Mucosa of stomach (tissue), 1 donor: ENCODE data around the gene PITPNB.

Experiments used
- H3K27me3 ChIP-seq: one replicate; pipeline ENCODE4 v1.7.0; 2013; ENCODE audit warnings: mild to moderate bottlenecking, low read length; ENCODE audit not compliant: control insufficient read depth, insufficient read depth
- H3K36me3 ChIP-seq: one replicate; pipeline ENCODE4 v1.7.0; 2013; ENCODE audit warnings: low read length; ENCODE audit not compliant: control insufficient read depth, insufficient read depth
- H3K4me1 ChIP-seq: one replicate; pipeline ENCODE4 v1.7.0; 2013; ENCODE audit warnings: mild to moderate bottlenecking, low read length; ENCODE audit not compliant: control insufficient read depth, insufficient read depth
- H3K4me3 ChIP-seq: one replicate; pipeline ENCODE4 v1.7.0; 2013; ENCODE audit warnings: low read length
- H3K9ac ChIP-seq: one replicate; pipeline ENCODE4 v1.7.0; 2013; ENCODE audit warnings: mild to moderate bottlenecking, low read length, moderate library complexity
- H3K9me3 ChIP-seq: one replicate; pipeline ENCODE4 v1.7.0; 2013; ENCODE audit warnings: mild to moderate bottlenecking, low read length, moderate library complexity; ENCODE audit not compliant: control insufficient read depth
- donor health status: Pancreatic carcinoma.

Gene PITPNB

DNA sequence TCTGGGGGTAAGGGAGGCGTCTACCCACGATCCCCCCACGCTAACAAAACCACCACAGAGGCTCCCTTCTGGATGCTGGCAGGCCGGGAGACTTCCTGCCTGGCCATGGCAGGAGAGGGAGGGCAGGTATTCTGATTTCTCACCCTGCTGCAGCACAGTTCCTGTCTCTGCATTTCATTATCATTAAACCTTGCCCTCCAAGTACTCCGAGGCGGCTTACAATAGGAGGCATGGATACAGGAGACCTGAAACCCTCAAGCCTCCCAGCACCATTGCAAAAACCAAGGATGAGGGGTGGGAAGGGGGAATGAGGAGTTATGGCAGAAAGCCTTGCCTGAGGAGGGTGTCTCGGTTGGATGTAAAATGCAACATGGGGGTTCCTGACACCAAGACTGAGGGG, 73.4 kb downstream of the PITPNB start:
- Histone ChIP-seq H3K27me3 (no peaks in the 10 kb centered on the region), H3K36me3 (no peaks in the 10 kb centered on the region), H3K9ac (no peak overlapping the region), H3K4me3 (no peak overlapping the region), H3K4me1 (no peaks in the 10 kb centered on the region), H3K9me3 (no peaks in the 10 kb centered on the region)

DNA sequence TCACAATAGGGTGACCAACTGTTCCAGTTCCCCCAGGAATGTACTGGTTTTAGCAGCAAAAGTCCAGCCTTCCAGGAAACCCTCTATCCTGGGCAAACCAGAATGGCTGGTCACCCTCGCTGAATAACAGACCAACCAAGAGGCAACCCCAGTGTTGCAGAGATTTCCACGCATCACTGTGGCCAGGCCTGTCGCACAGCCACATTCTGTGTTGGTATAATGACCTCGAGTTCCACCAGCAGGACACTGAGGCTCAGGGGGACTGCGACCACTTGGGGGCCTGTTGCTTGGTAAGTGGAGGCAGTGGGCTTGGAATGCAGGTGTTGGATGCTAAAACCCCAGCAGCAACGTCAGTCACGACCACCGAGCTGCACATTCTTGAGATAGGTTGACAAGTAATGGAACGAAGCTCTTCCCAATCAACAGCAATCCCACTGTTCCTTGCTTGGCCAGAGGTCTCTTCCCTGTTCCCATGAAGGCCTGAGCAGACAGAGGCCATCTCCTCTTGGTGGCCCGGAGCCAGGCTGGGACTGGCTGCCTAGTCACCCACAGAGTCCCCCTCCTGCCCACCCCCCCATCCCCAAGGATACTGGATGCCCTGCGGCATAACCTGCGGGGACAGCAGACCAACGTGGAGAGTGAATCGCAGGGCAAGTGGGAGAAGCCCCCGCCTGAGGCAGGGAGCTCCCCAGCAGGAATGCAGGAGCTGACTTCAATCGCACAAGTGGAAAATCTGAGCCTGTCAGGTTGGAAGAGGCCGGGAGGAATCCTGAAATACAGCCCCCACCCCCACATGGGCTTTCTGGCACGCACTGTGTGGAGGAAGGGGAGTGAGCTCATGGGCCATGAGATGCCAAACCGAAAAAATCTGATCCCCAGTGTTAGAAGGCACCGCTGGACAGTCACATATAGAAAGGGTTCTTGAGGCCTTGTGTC, 74.1 kb downstream of the PITPNB start:
- Histone ChIP-seq H3K36me3 (no peaks in the 10 kb centered on the region), H3K27me3 (no peaks in the 10 kb centered on the region), H3K9ac (no peak overlapping the region), H3K4me3 (no peak overlapping the region), H3K4me1 (no peaks in the 10 kb centered on the region), H3K9me3 (no peaks in the 10 kb centered on the region)

DNA sequence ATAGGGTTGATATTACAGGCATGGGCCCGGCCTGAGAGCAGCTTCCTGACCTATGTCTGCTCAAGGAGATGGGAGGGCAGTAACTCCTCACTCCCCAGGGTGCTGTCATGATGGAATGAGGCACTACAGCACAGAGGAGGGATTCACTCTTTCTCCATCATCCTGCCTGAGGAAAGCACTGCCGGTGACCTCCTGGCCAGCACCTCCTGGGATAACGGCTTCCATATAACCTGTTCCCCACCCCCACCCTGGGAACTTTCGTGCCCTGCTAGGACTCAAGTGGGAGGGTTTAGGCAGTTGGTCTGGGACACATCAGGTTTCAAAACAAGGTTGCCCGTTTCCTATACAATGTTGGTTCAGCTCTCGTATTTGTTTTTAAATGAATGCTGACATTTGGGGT, 74.8 kb downstream of the PITPNB start:
- Histone ChIP-seq H3K9ac (no peak overlapping the region), H3K4me1 (no peaks in the 10 kb centered on the region), H3K27me3 (no peaks in the 10 kb centered on the region), H3K4me3 (no peak overlapping the region), H3K9me3 (no peaks in the 10 kb centered on the region), H3K36me3 (no peaks in the 10 kb centered on the region)

DNA sequence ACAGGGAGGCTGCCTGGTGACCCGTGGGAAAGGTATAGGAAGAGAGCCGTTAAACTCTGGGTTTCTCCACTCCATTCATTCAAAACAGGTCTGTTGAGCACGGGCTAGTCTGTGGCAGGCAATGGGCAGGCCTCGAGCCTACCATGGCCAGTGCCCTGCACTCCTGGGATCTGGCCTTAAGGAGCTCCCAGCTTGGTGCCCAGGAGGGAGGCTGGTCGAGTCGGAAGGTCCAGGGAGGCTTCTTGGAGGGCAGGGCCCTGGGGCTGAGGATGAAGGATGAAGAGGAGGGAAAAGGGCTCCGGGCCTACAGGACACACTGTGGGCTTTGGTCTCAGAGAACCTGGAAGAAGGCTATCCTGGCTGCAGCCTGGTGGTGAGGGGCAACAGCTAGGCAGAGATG, 75.6 kb downstream of the PITPNB start:
- H3K4me1 ChIP-seq: no peaks in the 10 kb centered on the region
- H3K9ac ChIP-seq: no peak overlapping the region
- no peak overlapping the region for H3K4me3 ChIP-seq
- H3K36me3 ChIP-seq: no peaks in the 10 kb centered on the region
- H3K27me3 ChIP-seq: no peaks in the 10 kb centered on the region
- no peaks in the 10 kb centered on the region for H3K9me3 ChIP-seq

DNA sequence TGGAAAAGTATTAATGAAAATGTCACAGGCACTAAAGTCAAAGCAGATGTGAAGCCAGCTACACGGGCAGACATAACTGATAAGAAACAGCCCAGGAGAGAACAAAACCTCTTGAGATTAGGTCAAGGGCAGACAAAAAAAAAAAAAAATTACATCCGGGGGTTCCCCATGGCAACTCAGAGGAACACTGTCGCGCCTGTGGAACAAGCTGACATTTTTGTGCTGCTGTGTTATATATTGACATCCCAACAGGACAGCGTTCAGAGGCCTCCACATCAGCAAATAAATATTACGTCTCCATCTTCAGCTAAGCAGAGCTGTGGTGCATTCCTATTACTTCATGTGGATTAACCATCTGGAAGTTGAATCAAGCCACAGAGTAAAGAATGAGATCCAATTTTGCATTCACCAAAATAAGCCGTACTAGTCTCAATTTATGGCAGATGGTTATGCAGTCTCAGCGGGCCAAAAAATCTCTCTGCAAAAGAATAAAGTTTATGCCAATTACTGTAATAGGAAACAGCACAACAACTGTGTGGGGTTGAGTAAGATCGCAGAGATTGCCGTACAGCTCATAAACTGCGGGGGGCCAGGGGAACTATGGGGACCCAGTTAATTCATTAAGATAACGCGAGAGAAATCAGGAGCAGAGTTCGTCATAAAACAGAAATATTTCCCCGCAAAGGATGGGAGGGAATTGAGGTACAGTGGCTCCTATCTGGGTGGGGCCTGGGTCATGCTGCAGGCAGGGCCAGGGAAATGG, 76.2 kb downstream of the PITPNB start:
- H3K27me3 ChIP-seq: no peaks in the 10 kb centered on the region
- H3K4me3 ChIP-seq: no peak overlapping the region
- H3K9me3 ChIP-seq: no peaks in the 10 kb centered on the region
- H3K36me3 ChIP-seq: no peaks in the 10 kb centered on the region
- H3K9ac ChIP-seq: no peak overlapping the region
- no peaks in the 10 kb centered on the region for H3K4me1 ChIP-seq

DNA sequence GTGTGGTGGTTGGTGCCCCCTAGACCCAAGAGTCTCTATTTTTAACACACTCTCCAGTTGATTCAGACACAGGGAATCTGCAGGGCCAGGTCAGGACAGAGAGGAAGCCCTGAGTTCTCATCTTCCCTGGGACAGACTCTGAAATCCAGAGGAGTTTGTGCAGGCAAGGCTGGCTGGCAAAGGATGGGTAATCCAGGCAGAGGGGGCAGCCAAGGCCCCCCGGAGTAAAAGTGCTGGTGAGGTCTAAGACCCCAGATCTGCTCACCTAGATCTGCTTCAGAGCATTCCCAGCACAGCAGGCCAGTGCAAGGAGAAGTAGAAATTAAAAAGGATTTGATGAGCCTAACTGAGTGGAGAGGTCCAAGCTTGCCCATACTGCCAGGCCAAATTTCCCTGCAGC, 76.9 kb downstream of the PITPNB start:
- Histone ChIP-seq H3K4me1 (no peaks in the 10 kb centered on the region), H3K27me3 (no peaks in the 10 kb centered on the region), H3K36me3 (no peaks in the 10 kb centered on the region), H3K4me3 (no peak overlapping the region), H3K9ac (no peak overlapping the region), H3K9me3 (no peaks in the 10 kb centered on the region)

DNA sequence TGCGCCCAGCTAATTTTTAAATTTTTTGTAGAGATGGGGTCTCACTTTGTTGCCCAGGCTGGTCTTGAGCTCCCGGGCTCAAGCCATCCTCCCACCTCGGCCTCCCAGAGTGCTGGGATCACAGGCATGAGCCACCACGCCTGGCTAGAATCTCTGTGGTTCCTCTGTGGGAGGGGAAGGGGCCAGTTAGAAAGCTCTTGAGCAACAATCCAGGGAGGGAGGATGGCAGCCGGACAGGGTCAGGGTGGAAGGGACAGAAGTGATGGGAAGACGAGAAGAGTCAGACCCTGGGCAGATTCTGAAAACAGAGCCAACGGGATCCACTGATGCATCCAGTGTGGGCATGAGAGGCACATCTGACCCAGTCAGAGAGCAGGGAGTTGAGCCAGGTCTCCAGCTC, 78.6 kb downstream of the PITPNB start:
- no peaks in the 10 kb centered on the region for H3K4me1 ChIP-seq
- no peaks in the 10 kb centered on the region for H3K36me3 ChIP-seq
- H3K4me3 ChIP-seq: no peak overlapping the region

DNA sequence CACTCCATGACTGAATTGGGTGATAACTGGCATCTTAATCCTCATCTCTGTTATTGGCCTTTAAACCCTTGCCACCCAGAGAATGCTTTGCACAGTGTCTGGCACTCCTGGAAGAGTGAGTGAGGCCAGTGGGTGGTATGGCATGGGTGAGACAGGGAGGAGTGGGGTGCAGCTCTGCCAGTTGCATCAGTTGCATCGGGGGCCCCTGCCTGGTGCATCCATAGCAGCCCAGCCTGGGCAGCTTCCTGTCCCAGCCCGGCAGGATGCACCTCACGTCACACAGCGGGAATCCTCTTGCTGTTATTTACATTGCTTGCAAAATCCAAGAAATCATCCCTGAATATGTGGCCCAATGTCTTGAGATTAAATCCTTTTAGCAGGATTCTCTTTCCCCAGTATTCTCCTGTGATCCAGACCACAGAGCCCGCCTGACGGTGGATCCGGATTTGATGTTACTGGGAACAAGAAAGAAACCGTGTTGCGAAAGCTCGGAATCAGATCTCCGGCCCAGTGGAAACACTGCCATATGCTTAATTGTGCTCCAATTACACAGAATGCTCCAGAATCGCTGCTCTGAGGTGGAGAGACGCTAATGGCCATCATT, 79.9 kb downstream of the PITPNB start:
- no peaks in the 10 kb centered on the region for H3K36me3 ChIP-seq
- H3K9ac ChIP-seq: no peak overlapping the region
- no peaks in the 10 kb centered on the region for H3K9me3 ChIP-seq
- H3K27me3 ChIP-seq: no peaks in the 10 kb centered on the region
- no peaks in the 10 kb centered on the region for H3K4me1 ChIP-seq
- H3K4me3 ChIP-seq: no peak overlapping the region

More for the DNA sequence above, 78.6 kb downstream of the PITPNB start:
- H3K9me3 ChIP-seq: no peaks in the 10 kb centered on the region
- H3K27me3 ChIP-seq: no peaks in the 10 kb centered on the region
- H3K9ac ChIP-seq: no peak overlapping the region

DNA sequence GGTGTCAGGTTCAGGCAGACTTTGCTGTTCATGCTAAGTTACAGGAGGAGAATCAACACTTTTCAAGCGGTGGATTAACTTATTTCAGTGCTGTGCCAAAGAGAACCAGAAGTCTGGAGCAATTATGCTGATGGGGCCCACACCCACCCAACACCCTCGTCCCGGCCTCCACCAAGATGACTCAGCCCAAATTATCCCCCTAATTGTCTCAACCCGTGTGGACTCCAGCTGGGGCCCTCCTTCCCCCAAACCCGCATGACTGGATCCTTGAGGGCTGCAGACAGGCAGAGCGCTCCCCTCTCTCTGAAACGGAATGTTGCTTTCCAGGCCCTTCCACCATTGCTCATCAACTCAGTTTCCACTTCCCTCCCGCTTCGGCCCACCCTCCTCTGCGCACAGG, 82.9 kb downstream of the PITPNB start:
- H3K9me3 ChIP-seq: no peaks in the 10 kb centered on the region
- no peaks in the 10 kb centered on the region for H3K36me3 ChIP-seq
- H3K4me3 ChIP-seq: no peak overlapping the region
- H3K27me3 ChIP-seq: no peaks in the 10 kb centered on the region
- no peak overlapping the region for H3K9ac ChIP-seq
- no peaks in the 10 kb centered on the region for H3K4me1 ChIP-seq

DNA sequence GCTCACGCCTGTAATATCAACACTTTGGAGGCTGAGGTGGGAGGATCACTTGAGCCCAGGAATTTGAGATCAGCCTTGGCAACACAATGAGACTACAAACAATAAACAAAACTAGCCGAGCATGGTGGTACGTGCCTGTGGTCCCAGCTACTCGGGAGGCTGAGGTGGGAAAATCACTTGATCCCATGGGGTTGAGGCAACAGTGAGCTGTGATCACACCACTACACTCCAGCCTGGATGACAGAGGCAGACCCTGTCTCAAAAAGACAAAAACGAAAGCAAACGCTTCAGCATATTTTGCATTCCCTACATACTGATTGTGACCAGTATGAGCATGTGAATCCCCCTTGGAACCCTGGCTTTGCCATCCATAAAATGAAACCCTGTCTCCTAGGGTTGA, 83.6 kb downstream of the PITPNB start:
- Histone ChIP-seq H3K27me3 (no peaks in the 10 kb centered on the region), H3K4me1 (no peaks in the 10 kb centered on the region), H3K36me3 (no peaks in the 10 kb centered on the region), H3K4me3 (no peak overlapping the region), H3K9ac (no peak overlapping the region), H3K9me3 (no peaks in the 10 kb centered on the region)

DNA sequence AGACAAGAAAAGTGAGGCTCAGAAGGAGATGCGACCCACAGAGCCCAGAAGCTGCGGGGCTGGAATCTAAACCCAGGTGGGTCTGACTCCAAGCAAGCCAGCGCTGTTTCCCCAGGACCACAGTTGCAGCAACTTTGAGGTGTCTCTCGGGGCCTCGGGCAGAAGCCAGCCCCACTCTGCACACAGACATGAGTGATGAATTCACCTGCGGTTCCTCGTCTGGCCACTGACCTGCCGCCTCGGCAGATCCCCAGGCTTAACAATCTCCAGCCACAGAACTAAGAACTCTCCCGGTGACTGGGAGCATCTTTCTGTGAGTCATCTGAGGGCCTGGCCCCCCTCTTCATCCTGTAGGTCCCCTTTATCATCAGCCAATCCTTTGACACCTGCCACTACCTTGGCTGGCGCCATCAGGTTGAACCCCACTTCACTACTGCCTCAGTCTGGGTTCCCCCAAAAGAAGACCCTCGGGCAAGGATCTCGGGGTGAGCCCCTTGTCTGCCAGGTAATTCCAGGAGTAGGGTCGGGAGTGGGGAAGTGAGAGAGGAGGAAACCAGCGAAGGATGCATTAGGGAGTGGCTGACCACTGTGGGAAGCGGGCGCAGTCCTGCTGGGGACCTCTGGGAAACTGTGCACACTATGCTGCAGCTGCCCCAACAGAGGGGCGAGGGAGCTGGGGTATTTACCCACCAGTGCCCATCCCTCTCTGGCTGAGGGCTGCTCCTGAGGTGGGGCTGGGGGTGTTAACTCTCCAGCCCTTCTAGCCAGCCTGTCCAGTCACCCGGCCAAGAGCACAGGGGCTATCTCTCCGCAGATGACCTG, 84.5 kb downstream of the PITPNB start:
- Histone ChIP-seq H3K27me3 (no peaks in the 10 kb centered on the region), H3K36me3 (no peaks in the 10 kb centered on the region), H3K9me3 (no peaks in the 10 kb centered on the region), H3K9ac (no peak overlapping the region), H3K4me1 (no peaks in the 10 kb centered on the region), H3K4me3 (no peak overlapping the region)
